K562 (cell line): ENCODE data around the gene TRIM24. TPM values are rescaled to one million over a fixed set of nuclear protein-coding genes. Genes with fewer than 3 reads are reported as not detected.

ENCODE experiments used
- CBFA2T3 ChIP-seq: fragments of 450-650 bp; IDR thresholded peaks from 2 replicates; pipeline ENCODE4 v1.6.1; 2017
- ETV6 ChIP-seq, 3 experiments: fragments of 150-350 bp in 1 of 3; sonication (generic) in 1 of 3; formaldehyde crosslinking in 1 of 3; IDR thresholded peaks; 2 replicates each; pipeline versions ENCODE4 v1.6.1 to v1.8.0; 2014 to 2022; ENCODE audit warnings: borderline replicate concordance in 2 of 3, low read depth in 2 of 3, antibody characterized with exemption in 1 of 3, low read length in 1 of 3, mild to moderate bottlenecking in 1 of 3, missing genetic modification reagents in 1 of 3
- MTA3 ChIP-seq: fragments of 450-650 bp; formaldehyde crosslinking; IDR thresholded peaks from 2 replicates; pipeline ENCODE4 v1.6.1; 2017; ENCODE audit warnings: mild to moderate bottlenecking, borderline replicate concordance
- NCOA1 ChIP-seq: fragments of 450-650 bp; IDR thresholded peaks from 2 replicates; pipeline ENCODE4 v1.6.1; 2016; ENCODE audit warnings: low read depth
- NRF1 ChIP-seq, 2 experiments: fragments of 450-650 bp; IDR thresholded peaks in 1 of 2; conservative IDR thresholded peaks in 1 of 2; 2 replicates each; pipeline ENCODE4 v1.6.1; 2014; ENCODE audit warnings: mild to moderate bottlenecking in 2 of 2
- PHF21A ChIP-seq: fragments of 450-650 bp; IDR thresholded peaks from 2 replicates; pipeline ENCODE4 v1.6.1; 2017; ENCODE audit warnings: low read depth, borderline replicate concordance
- RBM22 ChIP-seq: fragments of 200-400 bp; formaldehyde crosslinking; IDR thresholded peaks from 2 replicates; pipeline ENCODE4 v1.6.1; 2018; ENCODE audit warnings: low read length, low read depth; ENCODE audit not compliant: poor library complexity, severe bottlenecking
- RBM34 ChIP-seq: fragments of 200-400 bp; formaldehyde crosslinking; IDR thresholded peaks from 2 replicates; pipeline ENCODE4 v1.6.1; 2018; ENCODE audit warnings: low read length, borderline replicate concordance; ENCODE audit not compliant: insufficient read depth
- ZNF133 ChIP-seq: fragments of 250-450 bp; sonication (Bioruptor Pico); IDR thresholded peaks from 2 replicates; pipeline ENCODE4 v1.4.0; 2020; ENCODE audit warnings: mild to moderate bottlenecking
- ZNF41 ChIP-seq: fragments of 250-450 bp; sonication (Bioruptor Pico); conservative IDR thresholded peaks from 2 replicates; pipeline ENCODE4 v1.4.0; 2020; ENCODE audit warnings: mild to moderate bottlenecking
- polyA plus RNA-seq, 8 experiments: library from polyadenylated mRNA; depleted of rRNA in 4 of 8; stranded (reverse) in 5 of 8; unstranded in 3 of 8; fragments of >200 nt; fragmentation: Nextera tagmentation in 2 of 8; fragmentation: Illumina TruSeq in 1 of 8; extraction: Ambion mirVana in 2 of 8; extraction: Trizol in 1 of 8; gene quantifications; 2 replicates each; pipeline versions ENCODE4 v1.2.1 to v1.2.3, GENCODE V29; 2011 to 2014; ENCODE audit warnings: inconsistent platforms in 1 of 8, missing spikeins in 1 of 8
- total RNA-seq, 7 experiments: library from RNA; depleted of rRNA in 6 of 7; stranded (reverse); fragments of >200 nt in 6 of 7; fragmentation: Illumina TruSeq in 2 of 7; extraction: Trizol in 2 of 7; gene quantifications; 2 replicates each; pipeline versions ENCODE4 v1.2.1 to v1.2.3, GENCODE V29; 2011 to 2021; ENCODE audit warnings: low replicate concordance in 1 of 7
- TF ChIP-seq, protein P1 (sequence below), 2 experiments: fragments of 450-650 bp; IDR thresholded peaks; 2 replicates each; pipeline ENCODE4 v1.6.1; 2016; ENCODE audit warnings: mild to moderate bottlenecking in 2 of 2, borderline replicate concordance in 1 of 2, low read depth in 1 of 2, moderate library complexity in 1 of 2
- TF ChIP-seq, protein P2 (sequence below): fragments of 250-450 bp; sonication (Bioruptor Pico); IDR thresholded peaks from 2 replicates; pipeline ENCODE4 v1.8.0; 2022; ENCODE audit warnings: moderate library complexity, mild to moderate bottlenecking, inconsistent platforms
- TF ChIP-seq, protein P3 (sequence below): sonication (generic); formaldehyde crosslinking; IDR thresholded peaks from 2 replicates; pipeline ENCODE4 v1.8.1; 2023; ENCODE audit warnings: mild to moderate bottlenecking, missing genetic modification reagents, moderate library complexity
- TF ChIP-seq, protein P4 (sequence below), 2 experiments: fragments of 450-650 bp in 1 of 2; sonication (generic) in 1 of 2; formaldehyde crosslinking in 1 of 2; IDR thresholded peaks in 1 of 2; conservative IDR thresholded peaks in 1 of 2; 2 replicates each; pipeline versions ENCODE4 v1.6.1 to v1.8.1; 2016 to 2023; ENCODE audit warnings: mild to moderate bottlenecking in 2 of 2, moderate library complexity in 2 of 2, inconsistent platforms in 1 of 2, missing genetic modification reagents in 1 of 2

The TRIM24 gene
- total and polyA plus RNA-seq, 9 of the 15 experiments (the other 6 are each of a cell fraction or from before 2014, with no cell fraction given) = 13.4 to 74.0 (median 41.7) TPM

DNA sequence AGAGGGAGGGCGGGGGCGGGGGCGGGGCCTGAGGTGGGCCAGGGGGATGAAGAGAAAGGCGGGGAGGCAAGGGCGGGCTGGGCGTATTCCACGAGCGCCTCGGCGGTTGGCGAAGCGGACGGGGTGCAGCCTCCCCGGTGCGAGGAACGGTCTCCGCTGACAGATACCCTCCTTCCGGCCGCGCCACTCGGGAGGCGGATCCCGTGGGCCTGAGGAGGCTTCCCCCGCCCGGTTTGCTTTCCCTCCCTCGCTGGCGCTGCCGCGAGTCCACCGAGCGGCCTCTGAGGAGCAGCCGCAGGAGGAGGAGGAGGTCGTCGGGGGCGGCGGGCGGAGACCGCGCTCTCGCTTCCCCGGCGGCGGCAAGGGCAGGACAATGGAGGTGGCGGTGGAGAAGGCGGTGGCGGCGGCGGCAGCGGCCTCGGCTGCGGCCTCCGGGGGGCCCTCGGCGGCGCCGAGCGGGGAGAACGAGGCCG is at the start of gene TRIM24 (continued):
- TF ChIP-seq, protein P1, sequence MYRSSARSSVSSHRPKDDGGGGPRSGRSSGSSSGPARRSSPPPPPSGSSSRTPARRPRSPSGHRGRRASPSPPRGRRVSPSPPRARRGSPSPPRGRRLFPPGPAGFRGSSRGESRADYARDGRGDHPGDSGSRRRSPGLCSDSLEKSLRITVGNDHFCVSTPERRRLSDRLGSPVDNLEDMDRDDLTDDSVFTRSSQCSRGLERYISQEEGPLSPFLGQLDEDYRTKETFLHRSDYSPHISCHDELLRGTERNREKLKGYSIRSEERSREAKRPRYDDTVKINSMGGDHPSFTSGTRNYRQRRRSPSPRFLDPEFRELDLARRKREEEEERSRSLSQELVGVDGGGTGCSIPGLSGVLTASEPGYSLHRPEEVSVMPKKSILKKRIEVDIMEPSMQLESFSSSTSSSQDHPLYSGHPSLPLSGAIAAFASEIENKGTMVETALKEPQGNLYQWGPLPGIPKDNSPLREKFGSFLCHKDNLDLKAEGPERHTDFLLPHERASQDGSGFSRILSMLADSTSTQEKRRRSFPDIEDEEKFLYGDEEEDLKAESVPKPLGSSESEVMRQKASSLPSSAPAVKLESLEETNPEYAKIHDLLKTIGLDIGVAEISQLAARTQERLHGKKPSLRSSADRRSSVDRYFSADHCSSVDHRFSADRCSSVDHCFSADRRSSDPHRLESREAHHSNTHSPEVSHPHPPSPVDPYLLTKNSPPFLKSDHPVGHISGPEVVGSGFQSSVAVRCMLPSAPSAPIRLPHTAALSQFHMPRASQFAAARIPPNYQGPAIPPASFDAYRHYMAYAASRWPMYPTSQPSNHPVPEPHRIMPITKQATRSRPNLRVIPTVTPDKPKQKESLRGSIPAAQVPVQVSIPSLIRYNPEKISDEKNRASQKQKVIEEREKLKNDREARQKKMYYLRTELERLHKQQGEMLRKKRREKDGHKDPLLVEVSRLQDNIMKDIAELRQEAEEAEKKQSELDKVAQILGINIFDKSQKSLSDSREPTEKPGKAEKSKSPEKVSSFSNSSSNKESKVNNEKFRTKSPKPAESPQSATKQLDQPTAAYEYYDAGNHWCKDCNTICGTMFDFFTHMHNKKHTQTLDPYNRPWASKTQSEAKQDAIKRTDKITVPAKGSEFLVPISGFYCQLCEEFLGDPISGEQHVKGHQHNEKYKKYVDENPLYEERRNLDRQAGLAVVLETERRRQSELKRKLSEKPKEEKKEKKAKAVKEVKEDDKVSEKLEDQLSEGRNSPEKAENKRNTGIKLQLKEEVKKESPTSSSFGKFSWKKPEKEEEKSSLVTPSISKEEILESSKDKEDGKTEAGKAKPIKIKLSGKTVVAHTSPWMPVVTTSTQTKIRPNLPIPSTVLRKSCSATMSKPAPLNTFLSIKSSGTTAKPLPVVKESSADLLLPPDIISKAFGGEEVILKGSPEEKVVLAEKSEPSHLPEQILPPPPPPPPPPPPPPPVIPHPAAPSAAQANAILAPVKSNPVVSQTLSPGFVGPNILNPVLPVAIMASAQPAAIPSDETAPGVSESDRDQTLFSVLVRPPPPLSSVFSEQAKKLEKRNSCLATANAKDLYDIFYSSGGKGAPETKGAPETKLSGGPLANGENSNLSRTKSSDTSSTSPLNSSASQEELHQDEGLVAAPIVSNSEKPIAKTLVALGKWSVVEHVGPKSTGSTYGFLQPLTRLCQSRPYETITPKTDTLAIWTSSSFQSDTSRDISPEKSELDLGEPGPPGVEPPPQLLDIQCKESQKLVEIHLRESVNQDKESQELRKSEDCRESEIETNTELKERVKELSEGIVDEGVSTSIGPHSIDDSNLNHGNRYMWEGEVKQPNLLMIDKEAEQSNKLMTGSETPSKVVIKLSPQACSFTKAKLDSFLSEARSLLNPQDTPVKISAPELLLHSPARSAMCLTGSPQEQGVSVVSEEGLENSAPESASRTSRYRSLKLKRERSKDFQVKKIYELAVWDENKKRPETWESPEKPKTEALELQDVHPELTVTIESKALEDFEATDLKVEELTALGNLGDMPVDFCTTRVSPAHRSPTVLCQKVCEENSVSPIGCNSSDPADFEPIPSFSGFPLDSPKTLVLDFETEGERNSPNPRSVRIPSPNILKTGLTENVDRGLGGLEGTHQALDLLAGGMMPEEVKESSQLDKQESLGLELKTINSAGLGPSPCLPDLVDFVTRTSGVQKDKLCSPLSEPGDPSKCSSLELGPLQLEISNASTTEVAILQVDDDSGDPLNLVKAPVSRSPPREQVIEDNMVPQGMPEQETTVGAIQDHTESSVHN (IDR thresholded peaks at IDR 0.05; ENCODE audit: borderline replicate concordance in 1 of 2, low read depth in 1 of 2) = no peak
- TF ChIP-seq PHF21A (peak; percentile 72; the same call in 1 of the 2 replicates), RBM34 (0 out of 2 replicates have a peak, but pooled peaks have one; percentile 14), RBM22 (peak; percentile 35), NCOA1 (no peak; the same call in 1 of the 2 replicates), MTA3 (peak; percentile 64), ETV6 (IDR thresholded peaks at IDR 0.05; ENCODE audit: borderline replicate concordance in 1 of 2, low read depth in 2 of 2, low read length in 1 of 2) (no peak), ETV6 (CRISPR knock-in tag; IDR thresholded peaks at IDR 0.05; ENCODE audit: borderline replicate concordance) (no peak), ZNF133 (CRISPR knock-in tag) (no peak), CBFA2T3 (no peak; the same call in 1 of the 2 replicates), ZNF41 (0 out of 2 replicates have a peak, but pooled peaks have one; percentile 5), NRF1 (conservative IDR thresholded peaks at IDR 0.05 in 1 of 2, IDR thresholded peaks at IDR 0.05 in 1 of 2) (peak in 1 of 2 experiments; percentile 57; a peak in 1 of 4 replicates)
- TF ChIP-seq, protein P2, sequence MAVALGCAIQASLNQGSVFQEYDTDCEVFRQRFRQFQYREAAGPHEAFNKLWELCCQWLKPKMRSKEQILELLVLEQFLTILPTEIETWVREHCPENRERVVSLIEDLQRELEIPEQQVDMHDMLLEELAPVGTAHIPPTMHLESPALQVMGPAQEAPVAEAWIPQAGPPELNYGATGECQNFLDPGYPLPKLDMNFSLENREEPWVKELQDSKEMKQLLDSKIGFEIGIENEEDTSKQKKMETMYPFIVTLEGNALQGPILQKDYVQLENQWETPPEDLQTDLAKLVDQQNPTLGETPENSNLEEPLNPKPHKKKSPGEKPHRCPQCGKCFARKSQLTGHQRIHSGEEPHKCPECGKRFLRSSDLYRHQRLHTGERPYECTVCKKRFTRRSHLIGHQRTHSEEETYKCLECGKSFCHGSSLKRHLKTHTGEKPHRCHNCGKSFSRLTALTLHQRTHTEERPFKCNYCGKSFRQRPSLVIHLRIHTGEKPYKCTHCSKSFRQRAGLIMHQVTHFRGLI (CRISPR knock-in tag) = peak; percentile 24; the same call in 1 of the 2 replicates
- TF ChIP-seq, protein P3, sequence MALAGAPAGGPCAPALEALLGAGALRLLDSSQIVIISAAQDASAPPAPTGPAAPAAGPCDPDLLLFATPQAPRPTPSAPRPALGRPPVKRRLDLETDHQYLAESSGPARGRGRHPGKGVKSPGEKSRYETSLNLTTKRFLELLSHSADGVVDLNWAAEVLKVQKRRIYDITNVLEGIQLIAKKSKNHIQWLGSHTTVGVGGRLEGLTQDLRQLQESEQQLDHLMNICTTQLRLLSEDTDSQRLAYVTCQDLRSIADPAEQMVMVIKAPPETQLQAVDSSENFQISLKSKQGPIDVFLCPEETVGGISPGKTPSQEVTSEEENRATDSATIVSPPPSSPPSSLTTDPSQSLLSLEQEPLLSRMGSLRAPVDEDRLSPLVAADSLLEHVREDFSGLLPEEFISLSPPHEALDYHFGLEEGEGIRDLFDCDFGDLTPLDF (CRISPR knock-in tag) = no peak
- TF ChIP-seq, protein P4, sequence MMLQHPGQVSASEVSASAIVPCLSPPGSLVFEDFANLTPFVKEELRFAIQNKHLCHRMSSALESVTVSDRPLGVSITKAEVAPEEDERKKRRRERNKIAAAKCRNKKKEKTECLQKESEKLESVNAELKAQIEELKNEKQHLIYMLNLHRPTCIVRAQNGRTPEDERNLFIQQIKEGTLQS (IDR thresholded peaks at IDR 0.05) = no peak
- TF ChIP-seq, protein P4 (CRISPR knock-in tag; conservative IDR thresholded peaks at IDR 0.05) = no peak
